ENCODE measurements around the gene CLK3.
"Not testable (repeated sequence)": the region's sequence is repeated elsewhere in the genome, so short reads cannot be mapped to it uniquely, and the experiment has no call there.

CLK3 gene

GRCh38 chr15:74615508-74616365, at the start of gene CLK3:
Gene CLK3, plus strand, starts transcription at chr15:74615836. Its CDS starts 3,361 bp downstream, at chr15:74619197.
- peak; percentile 69 for DNase-seq

DNA sequence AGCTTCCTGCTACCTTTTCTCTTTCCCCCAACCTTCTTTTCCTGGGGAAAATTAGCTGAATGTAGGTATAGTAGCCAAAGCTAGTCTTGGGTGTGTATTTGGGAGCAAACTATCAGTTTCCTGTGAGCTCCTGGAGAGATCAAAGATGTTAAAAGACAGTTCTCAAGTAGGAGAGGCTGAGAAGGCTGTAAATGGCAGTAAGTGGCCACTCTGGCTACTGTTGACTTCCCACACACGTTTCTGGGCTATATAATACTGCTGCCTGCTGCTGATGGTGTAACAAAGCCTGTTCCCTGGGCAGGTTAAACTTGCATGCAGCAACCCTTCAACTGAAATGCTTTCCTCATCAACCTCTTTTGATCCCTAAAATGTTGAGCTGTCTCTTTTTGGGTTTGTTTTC, 47.0 kb upstream of the CLK3 start:
- no peak for DNase-seq

DNA sequence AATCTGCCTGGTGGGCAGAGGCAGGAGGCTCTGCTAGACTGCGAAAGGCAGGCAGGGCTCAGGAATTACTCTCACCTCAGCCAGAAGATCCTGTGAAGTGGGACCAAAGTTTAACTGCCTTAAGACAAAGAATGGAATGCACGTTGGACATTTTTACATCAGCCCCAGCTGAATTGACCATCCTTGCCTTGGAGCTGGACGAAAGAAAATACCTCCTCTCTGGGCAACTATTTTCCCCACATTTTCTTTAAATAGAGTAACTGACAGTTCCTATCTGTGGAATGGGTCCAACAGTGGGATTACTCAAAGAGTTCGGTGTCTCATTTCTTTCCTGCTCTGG, 45.9 kb upstream of the CLK3 start:
- no peak for DNase-seq

DNA sequence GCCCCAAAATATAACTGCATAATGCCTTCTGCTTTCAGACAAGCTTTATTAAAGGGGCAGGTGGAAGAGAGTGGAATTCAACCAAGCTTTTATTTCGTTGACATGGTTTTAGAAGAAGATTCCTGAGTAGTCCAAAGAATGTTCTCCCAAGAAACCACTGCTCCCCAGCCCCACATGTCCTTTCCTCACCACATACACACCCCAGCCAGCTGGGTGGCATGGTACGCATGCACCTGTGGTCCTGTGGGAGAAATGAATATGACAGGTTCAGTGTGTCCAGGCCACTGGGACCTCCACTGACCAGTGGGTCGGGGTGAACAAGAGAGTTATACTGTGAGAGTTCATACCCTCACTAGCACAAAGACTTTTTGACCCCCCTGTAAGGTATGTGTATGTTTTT, 44.4 kb upstream of the CLK3 start:
- DNase-seq, result no peak

GRCh38 chr15:74573987-74574386, 41.6 kb upstream of the CLK3 start:
- no peak for DNase-seq

DNA sequence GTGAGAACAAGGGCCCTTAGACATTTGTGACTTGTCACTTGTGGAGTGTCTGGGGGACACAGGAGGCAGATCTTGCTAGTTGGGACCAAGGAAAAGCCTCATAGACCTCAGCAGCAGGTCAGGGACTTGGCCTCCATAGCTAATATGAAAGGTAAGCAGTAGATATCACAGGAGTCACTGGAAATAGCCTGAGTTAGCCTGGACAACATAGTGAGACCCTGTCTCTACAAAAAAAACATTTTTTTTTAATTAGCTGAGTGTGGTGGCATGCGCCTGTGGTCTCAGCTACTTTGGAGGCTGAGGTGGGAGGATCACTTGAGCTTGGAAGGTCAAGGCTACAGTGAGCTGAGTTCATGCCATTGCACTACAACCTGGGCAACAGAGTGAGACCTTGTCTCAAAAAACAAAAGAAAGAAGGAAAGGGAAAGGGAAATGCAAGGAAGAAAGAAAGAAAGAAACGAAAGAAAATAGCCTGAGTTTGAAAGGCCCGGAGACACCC, 37.1 kb upstream of the CLK3 start:
- DNase-seq, result no peak

DNA sequence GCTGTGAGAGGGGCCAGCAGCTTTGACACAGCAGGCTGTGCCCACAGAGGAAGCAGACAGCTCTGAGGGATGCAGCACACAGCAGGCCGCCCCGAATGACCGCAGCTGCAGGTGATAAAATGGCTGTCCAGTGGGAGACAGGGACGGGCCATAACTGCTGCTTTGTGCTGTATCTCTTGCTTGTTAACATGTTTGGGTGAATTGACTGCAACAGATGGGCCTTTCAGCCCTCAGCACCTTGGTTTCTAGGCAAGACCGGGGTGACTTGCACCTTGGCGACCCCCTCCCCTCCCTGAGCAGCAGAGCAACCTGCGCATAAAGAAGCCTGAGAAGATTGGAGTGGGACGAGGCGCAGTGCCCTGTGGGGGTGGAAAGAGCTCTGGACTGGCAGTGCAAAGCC, 36.6 kb upstream of the CLK3 start:
- no peak for DNase-seq

- no peak for DNase-seq
These were observed 34.9 kb upstream of the CLK3 start for GRCh38 chr15:74580538-74581350.

DNA sequence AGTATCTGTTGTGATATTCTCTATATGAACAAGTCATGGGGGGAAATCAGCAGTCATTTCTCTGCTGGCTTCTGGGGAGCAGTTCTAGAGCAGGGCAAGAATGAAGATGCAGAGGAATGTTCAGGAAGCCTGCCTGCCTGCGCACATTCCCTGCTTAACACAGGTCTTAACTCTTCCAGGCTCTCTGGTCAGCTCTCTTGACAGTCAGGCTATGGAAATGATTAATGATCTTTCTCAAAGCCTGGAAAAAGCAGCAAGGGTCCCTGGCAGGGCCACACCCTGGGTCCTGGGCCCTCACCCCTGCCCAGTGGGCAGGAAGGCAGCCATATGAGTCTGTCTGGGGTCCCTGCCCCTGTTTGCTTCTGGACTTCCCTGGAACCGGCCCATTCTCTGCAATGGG, 31.4 kb upstream of the CLK3 start:
- DNase-seq, result no peak

- no peak for DNase-seq
These were observed 30.9 kb upstream of the CLK3 start for GRCh38 chr15:74584779-74585178.

DNA sequence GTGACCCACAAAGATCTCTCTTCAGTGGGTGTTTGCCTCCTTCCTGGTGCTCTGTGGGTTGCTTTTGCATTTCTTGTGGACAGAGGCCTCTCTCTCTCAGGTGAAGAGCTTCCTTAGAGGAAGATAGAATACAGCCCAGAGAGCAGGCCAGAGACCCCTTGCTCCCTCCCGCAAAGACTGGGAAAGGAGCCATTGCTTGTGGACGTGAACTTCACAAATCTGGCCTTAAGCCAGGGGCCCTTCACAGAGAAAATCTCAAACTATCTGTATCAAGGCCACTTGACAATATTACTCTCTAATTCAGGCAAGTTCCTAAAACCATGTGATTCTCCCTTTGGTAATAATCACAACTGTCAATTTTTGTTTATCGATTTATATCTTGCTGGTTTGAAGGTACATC, 30.4 kb upstream of the CLK3 start:
- no peak for DNase-seq

- no peak for DNase-seq
These were observed 29.8 kb upstream of the CLK3 start for GRCh38 chr15:74585857-74586256.

- no peak for DNase-seq
These were observed 25.8 kb upstream of the CLK3 start for GRCh38 chr15:74589826-74590225.

DNA sequence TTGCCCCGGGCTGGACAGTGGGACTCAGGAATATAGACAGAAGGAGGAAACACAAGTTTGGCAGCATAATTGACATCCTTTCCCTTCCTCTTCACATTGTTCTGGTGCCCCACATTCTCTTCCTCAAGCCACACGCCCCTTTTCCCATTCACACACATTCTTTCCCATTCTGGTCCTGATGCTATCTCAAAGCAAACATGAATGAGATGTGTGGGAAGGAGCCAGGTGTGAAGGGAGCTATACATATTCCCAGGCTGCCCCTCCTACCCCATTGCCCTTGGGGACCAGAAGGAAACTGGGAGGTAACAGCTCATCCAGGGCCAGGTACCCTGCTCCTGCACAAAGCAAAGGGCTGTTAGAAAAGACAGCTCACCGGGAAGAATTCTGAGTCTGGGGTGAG, 23.4 kb upstream of the CLK3 start:
- DNase-seq, result no peak

- no peak for DNase-seq
These were observed 22.5 kb upstream of the CLK3 start for GRCh38 chr15:74593122-74593521.

- DNase-seq, result no peak
These were observed 21.2 kb upstream of the CLK3 start for GRCh38 chr15:74594455-74594854.

DNA sequence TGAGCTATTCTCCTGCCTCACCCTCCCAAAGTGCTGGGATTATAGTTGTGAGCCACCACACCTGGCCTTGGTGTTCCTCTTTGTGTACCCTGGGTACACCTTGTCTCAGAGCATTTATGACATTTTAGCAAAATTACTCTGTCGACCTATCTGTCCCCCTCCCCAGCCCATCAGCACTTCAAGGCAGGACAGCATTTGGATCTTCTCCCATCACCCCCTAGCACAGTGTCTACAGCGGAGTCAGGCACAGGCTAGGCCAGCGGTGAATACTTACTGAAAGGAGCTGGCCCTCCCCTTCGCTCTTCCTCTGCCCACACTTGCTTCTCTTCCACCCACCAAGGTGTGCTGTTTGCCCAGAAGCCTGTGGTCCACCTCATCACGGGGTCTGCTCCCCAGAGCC, 20.4 kb upstream of the CLK3 start:
- no peak for DNase-seq

DNA sequence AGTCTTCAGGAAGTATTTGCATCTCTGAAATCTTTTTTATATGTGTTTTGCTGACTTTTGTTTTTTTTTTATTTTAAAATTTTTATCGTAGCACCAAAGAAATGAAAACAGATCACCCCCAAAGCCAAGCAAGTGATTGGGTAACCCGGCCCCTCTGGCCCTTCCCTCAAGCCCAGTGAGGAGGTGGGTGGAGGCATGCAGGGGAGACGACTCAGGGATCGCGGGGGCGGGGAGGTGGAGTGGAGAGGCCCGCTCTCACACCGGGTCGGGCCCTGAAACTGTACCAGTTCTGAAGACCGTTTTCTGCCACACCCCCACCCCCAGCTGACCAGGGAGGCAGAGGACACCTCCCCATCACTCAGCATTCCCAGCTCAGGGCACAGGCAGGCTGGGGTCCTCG, 18.9 kb upstream of the CLK3 start:
- not testable (repeated sequence) for DNase-seq

DNA sequence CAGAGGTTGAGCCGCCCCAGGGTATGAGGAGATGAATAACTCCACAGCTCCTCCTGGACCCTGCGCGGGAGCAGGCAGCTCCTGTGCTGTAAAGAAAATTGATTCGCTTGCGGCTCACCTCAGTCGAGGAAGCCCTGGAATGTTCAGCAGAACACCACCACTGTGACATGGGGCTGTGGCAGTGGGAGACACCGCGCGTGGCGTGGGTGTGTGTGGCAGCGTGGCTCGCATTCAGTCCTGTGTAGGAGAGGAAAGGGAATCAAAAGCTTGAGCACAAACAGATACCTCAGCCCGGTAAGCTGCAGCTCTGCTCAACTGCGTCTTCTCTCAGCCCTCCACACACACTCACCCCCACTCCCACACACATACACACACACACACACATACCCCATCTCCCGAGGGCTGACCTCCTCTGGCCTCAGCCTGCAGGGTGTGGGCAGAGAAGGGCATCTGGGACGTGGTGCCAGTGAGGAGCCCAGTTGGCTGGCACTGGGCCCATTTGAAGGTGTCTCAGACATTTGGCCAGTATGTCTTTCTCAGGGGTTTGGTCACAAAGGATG, 18.4 kb upstream of the CLK3 start:
- DNase-seq, result not testable (repeated sequence)

GRCh38 chr15:74598126-74598842, 17.4 kb upstream of the CLK3 start:
- DNase-seq, result peak; percentile 74

- DNase-seq, result no peak
These were observed 16.5 kb upstream of the CLK3 start for GRCh38 chr15:74599156-74599555.

- DNase-seq, result no peak
These were observed 12.4 kb upstream of the CLK3 start for GRCh38 chr15:74603026-74603788.
